Measurements from ENCODE around the gene FTHL17. TPM values are rescaled to one million over a fixed set of nuclear protein-coding genes. Genes with fewer than 3 reads are reported as not detected.

FTHL17 gene
- total RNA-seq, 4 donors from 2014 or later: not detected

GRCh38 chrX:31093639-31093975 lies 21.8 kb upstream of the FTHL17 start:
- H3K27ac ChIP-seq (replicated peaks in 1 of 4): no peak overlapping the region
- intact Hi-C loops (cut with DNase I): no loop called here

GRCh38 chrX:31092970-31093638 lies 21.3 kb upstream of the FTHL17 start:
- no peaks in the 10 kb centered on the region for H3K27me3 ChIP-seq
- H3K9me3 ChIP-seq: no peaks in the 10 kb centered on the region
- H3K27ac ChIP-seq (replicated peaks in 1 of 4): no peak overlapping the region
- H3K4me3 ChIP-seq: no peak overlapping the region
- no peaks in the 10 kb centered on the region for H3K36me3 ChIP-seq
- TF ChIP-seq POLR2AphosphoS5 (IDR thresholded peaks at IDR 0.05): no peak
- TF ChIP-seq POLR2A (IDR thresholded peaks at IDR 0.05; ENCODE audit: low read depth): no peak
- TF ChIP-seq EP300 (IDR thresholded peaks at IDR 0.05): no peak
- TF ChIP-seq CTCF (IDR thresholded peaks at IDR 0.05): no peak
- intact Hi-C loops (cut with DNase I): no loop called here
- no peaks in the 10 kb centered on the region for H3K4me1 ChIP-seq
- WGBS: 64% methylated on average over 3 of the region's 3 CpGs
- DNase-seq (ENCODE audit: extremely low spot score): no peak

More at GRCh38 chrX:31093639-31093975, 21.8 kb upstream of the FTHL17 start:
- Histone ChIP-seq H3K4me1 (peaks cover 0 to 2% (median 0%) of the 10 kb centered on the region in 4 donors), H3K9me3 (no peaks in the 10 kb centered on the region), H3K27me3 (no peaks in the 10 kb centered on the region), H3K36me3 (no peaks in the 10 kb centered on the region), H3K4me3 (no peak overlapping the region)
- no peak for TF ChIP-seq POLR2AphosphoS5 (IDR thresholded peaks at IDR 0.05)
- no peak for TF ChIP-seq POLR2A (IDR thresholded peaks at IDR 0.05; ENCODE audit: low read depth)
- TF ChIP-seq CTCF (IDR thresholded peaks at IDR 0.05): no peak
- TF ChIP-seq EP300 (IDR thresholded peaks at IDR 0.05): no peak
- DNase-seq (ENCODE audit: extremely low spot score): no peak
- WGBS: 80% methylated on average over 1 of the region's 4 CpGs

GRCh38 chrX:31092476-31092875 lies 20.6 kb upstream of the FTHL17 start:
- Histone ChIP-seq H3K27ac (replicated peaks in 1 of 4) (no peak overlapping the region), H3K27me3 (no peaks in the 10 kb centered on the region), H3K4me1 (no peaks in the 10 kb centered on the region), H3K36me3 (no peaks in the 10 kb centered on the region), H3K4me3 (no peak overlapping the region), H3K9me3 (no peaks in the 10 kb centered on the region)
- no peak for TF ChIP-seq EP300 (IDR thresholded peaks at IDR 0.05)
- WGBS: 40% methylated on average over 3 of the region's 3 CpGs
- no peak for DNase-seq (ENCODE audit: extremely low spot score)
- intact Hi-C loops (cut with DNase I): no loop called here

GRCh38 chrX:31091819-31092218 lies 20.0 kb upstream of the FTHL17 start:
- no peaks in the 10 kb centered on the region for H3K4me1 ChIP-seq
- 75% methylated on average over 1 of the region's 1 CpG for WGBS
- no peak for TF ChIP-seq CTCF (IDR thresholded peaks at IDR 0.05)
- H3K27me3 ChIP-seq: no peaks in the 10 kb centered on the region
- no peak overlapping the region for H3K27ac ChIP-seq (replicated peaks in 1 of 4)
- no peak for DNase-seq (ENCODE audit: extremely low spot score)
- intact Hi-C loops (cut with DNase I): no loop called here
- no peak overlapping the region for H3K4me3 ChIP-seq
- no peaks in the 10 kb centered on the region for H3K36me3 ChIP-seq
- H3K9me3 ChIP-seq: no peaks in the 10 kb centered on the region

- Histone ChIP-seq H3K4me3 (no peak overlapping the region), H3K27me3 (no peaks in the 10 kb centered on the region), H3K4me1 (no peaks in the 10 kb centered on the region), H3K36me3 (no peaks in the 10 kb centered on the region), H3K9me3 (peaks cover 0 to 3% (median 0%) of the 10 kb centered on the region in 4 donors), H3K27ac (replicated peaks in 1 of 4) (no peak overlapping the region)
- no peak for DNase-seq (ENCODE audit: extremely low spot score)
- no peak for TF ChIP-seq CTCF (IDR thresholded peaks at IDR 0.05)
- TF ChIP-seq EP300 (IDR thresholded peaks at IDR 0.05): no peak
- no peak for TF ChIP-seq POLR2AphosphoS5 (IDR thresholded peaks at IDR 0.05)
- WGBS: 71% methylated on average over 2 of the region's 2 CpGs
- intact Hi-C loops (cut with DNase I): no loop called here
These were observed 2.7 kb upstream of the FTHL17 start for GRCh38 chrX:31074522-31074921.

All from esophagus muscularis mucosa (tissue), 4 donors.